Prostate gland (tissue), 2 donors: Measurements from ENCODE around the gene NR2C1.

Experiments used
- POLR2A ChIP-seq: fragments of 450-650 bp; IDR thresholded peaks from one replicate; pipeline ENCODE4 v1.6.1; 2016; ENCODE audit warnings: antibody characterized with exemption, mild to moderate bottlenecking
- TF ChIP-seq, protein P1 (sequence below), 4 experiments: fragments of 200-600 bp in 2 of 4; fragments of 450-650 bp in 2 of 4; sonication (generic) in 2 of 4; IDR thresholded peaks; 1 replicate in 3 of 4; 2 replicates in 1 of 4; pipeline ENCODE4 v1.5.1; 2016 to 2019; ENCODE audit warnings: antibody characterized with exemption in 4 of 4, mild to moderate bottlenecking in 2 of 4, moderate library complexity in 2 of 4

DNA sequence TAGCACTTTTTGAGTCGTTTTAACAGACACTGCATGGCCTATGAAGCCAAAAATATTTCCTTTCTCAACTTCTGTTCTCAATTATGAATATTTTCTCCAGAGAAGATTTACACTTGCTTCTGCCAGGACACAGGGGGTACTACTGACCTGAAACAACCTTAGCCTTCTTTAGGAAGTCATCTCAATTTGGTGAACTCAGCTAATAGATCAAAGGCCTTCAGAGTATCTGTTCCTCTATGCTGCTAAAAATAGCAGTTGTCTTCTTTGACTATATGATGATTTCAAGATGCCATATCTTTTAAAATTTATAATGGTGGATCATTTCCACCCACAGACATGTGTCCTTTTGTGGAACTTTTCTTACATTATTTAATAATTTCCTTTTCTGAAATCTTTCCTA, 55.9 kb downstream of the NR2C1 start:
- TF ChIP-seq POLR2A, result no peak
- TF ChIP-seq, protein P1, sequence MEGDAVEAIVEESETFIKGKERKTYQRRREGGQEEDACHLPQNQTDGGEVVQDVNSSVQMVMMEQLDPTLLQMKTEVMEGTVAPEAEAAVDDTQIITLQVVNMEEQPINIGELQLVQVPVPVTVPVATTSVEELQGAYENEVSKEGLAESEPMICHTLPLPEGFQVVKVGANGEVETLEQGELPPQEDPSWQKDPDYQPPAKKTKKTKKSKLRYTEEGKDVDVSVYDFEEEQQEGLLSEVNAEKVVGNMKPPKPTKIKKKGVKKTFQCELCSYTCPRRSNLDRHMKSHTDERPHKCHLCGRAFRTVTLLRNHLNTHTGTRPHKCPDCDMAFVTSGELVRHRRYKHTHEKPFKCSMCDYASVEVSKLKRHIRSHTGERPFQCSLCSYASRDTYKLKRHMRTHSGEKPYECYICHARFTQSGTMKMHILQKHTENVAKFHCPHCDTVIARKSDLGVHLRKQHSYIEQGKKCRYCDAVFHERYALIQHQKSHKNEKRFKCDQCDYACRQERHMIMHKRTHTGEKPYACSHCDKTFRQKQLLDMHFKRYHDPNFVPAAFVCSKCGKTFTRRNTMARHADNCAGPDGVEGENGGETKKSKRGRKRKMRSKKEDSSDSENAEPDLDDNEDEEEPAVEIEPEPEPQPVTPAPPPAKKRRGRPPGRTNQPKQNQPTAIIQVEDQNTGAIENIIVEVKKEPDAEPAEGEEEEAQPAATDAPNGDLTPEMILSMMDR (IDR thresholded peaks at IDR 0.05), result no peak
